WTC11 (cell line): ENCODE results near the gene DMD. TPM values are rescaled to one million over a fixed set of nuclear protein-coding genes. Genes with fewer than 3 reads are reported as not detected.
"Not testable (repeated sequence)": the region's sequence is repeated elsewhere in the genome, so short reads cannot be mapped to it uniquely, and the experiment has no call there.

Experiments used
- ATAC-seq: fragments of 200-7000 bp; cut with Tn5 transposase; 2 replicates; pipeline ENCODE4 v1.10.0; 2021; ENCODE audit warnings: mild to moderate bottlenecking, moderate library complexity
- CTCF ChIA-PET: fragments of 300-600 bp; sonication (Branson Sonifier 250); formaldehyde crosslinking; loops from one replicate; lab custom pipeline; 2021; ENCODE audit warnings: antibody characterized with exemption; lab: Charles Lee
- POLR2A ChIA-PET: fragments of 350-600 bp; sonication (Branson Sonifier 250); formaldehyde crosslinking; loops from one replicate; lab custom pipeline; 2021; ENCODE audit warnings: antibody characterized with exemption; lab: Charles Lee
- DNase-seq: peaks from one replicate; pipeline ENCODE4 v3.0.0; 2021; ENCODE audit warnings: low spot score
- H3K27ac Mint-ChIP-seq: 2 replicates; pipeline ENCODE4 v1.8.0; 2021; ENCODE audit warnings: mixed read lengths
- H3K27me3 Mint-ChIP-seq: 2 replicates; pipeline ENCODE4 v1.8.0; 2021; ENCODE audit warnings: low read depth, mild to moderate bottlenecking, moderate library complexity, mixed read lengths
- H3K36me3 Mint-ChIP-seq: 2 replicates; pipeline ENCODE4 v1.8.0; 2021; ENCODE audit warnings: mixed read lengths
- H3K4me1 Mint-ChIP-seq: 2 replicates; pipeline ENCODE4 v1.8.0; 2022; ENCODE audit warnings: mixed read lengths
- H3K4me3 Mint-ChIP-seq: 2 replicates; pipeline ENCODE4 v1.8.0; 2021; ENCODE audit warnings: mild to moderate bottlenecking, moderate library complexity, mixed read lengths
- H3K9me3 Mint-ChIP-seq: 2 replicates; pipeline ENCODE4 v1.8.0; 2021; ENCODE audit warnings: mixed read lengths
- FOXP1 ChIP-seq: sonication (generic); formaldehyde crosslinking; IDR thresholded peaks from 2 replicates; pipeline ENCODE4 v1.8.0; 2022; ENCODE audit warnings: missing genetic modification reagents, mild to moderate bottlenecking, moderate library complexity, borderline replicate concordance
- FOXP4 ChIP-seq: sonication (generic); formaldehyde crosslinking; IDR thresholded peaks from 2 replicates; pipeline ENCODE4 v1.8.0; 2022; ENCODE audit warnings: mild to moderate bottlenecking, missing genetic modification reagents
- JAZF1 ChIP-seq: fragments of 250-450 bp; sonication (Bioruptor Pico); IDR thresholded peaks from 2 replicates; pipeline ENCODE4 v1.9.0; 2021; ENCODE audit warnings: moderate library complexity, mild to moderate bottlenecking, inconsistent platforms
- NFE2L1 ChIP-seq: sonication (generic); formaldehyde crosslinking; IDR thresholded peaks from 2 replicates; pipeline ENCODE4 v1.8.1; 2023; ENCODE audit warnings: missing genetic modification reagents
- NR1H2 ChIP-seq: sonication (generic); formaldehyde crosslinking; IDR thresholded peaks from 2 replicates; pipeline ENCODE4 v1.9.0; 2021; ENCODE audit warnings: mild to moderate bottlenecking, moderate library complexity, missing genetic modification reagents
- RORB ChIP-seq: fragments of 250-450 bp; sonication (Bioruptor Pico); IDR thresholded peaks from 2 replicates; pipeline ENCODE4 v1.9.0; 2021; ENCODE audit warnings: mild to moderate bottlenecking
- SMAD4 ChIP-seq: sonication (generic); formaldehyde crosslinking; IDR thresholded peaks from 2 replicates; pipeline ENCODE4 v1.8.0; 2022; ENCODE audit warnings: mild to moderate bottlenecking, missing genetic modification reagents
- STAT6 ChIP-seq: sonication (generic); formaldehyde crosslinking; conservative IDR thresholded peaks from 2 replicates; pipeline ENCODE4 v1.8.1; 2023; ENCODE audit warnings: mild to moderate bottlenecking, low read depth, missing genetic modification reagents, moderate library complexity
- USF2 ChIP-seq: sonication (generic); formaldehyde crosslinking; IDR thresholded peaks from 2 replicates; pipeline ENCODE4 v1.8.1; 2023; ENCODE audit warnings: mild to moderate bottlenecking, missing genetic modification reagents, moderate library complexity
- ZBTB43 ChIP-seq: sonication (generic); formaldehyde crosslinking; IDR thresholded peaks from 2 replicates; pipeline ENCODE4 v1.8.1; 2023; ENCODE audit warnings: mild to moderate bottlenecking, missing genetic modification reagents
- ZNF396 ChIP-seq: fragments of 250-450 bp; sonication (Bioruptor Pico); IDR thresholded peaks from 2 replicates; pipeline ENCODE4 v1.8.0; 2021; ENCODE audit warnings: mild to moderate bottlenecking, moderate library complexity, borderline replicate concordance
- total RNA-seq: library from RNA; stranded (reverse); gene quantifications from 3 replicates; pipeline ENCODE4 v1.2.3, GENCODE V29; 2021

DMD gene
- total RNA-seq, 1 experiment from 2014 or later, result 9.1 TPM

GRCh38 chrX:31384471-31384870 lies 1826.9 kb downstream of the DMD start:
- TF ChIP-seq USF2 (CRISPR knock-in tag) (no peak), ZNF396 (CRISPR knock-in tag) (no peak)
- Mint-ChIP-seq H3K4me3 (no peak overlapping the region), H3K4me1 (peaks cover 11% of the 10 kb centered on the region), H3K36me3 (no peaks in the 10 kb centered on the region), H3K9me3 (no peaks in the 10 kb centered on the region), H3K27ac (no peak overlapping the region), H3K27me3 (no peaks in the 10 kb centered on the region)
- no peak for DNase-seq
- ATAC-seq, result no peak
- ChIA-PET POLR2A (no interaction called here), CTCF (no interaction called here)

GRCh38 chrX:31383991-31384390 lies 1827.4 kb downstream of the DMD start:
- ATAC-seq (no peak), DNase-seq (no peak)
- CTCF ChIA-PET, result no interaction called here
- peaks cover 13% of the 10 kb centered on the region for H3K4me1 Mint-ChIP-seq
- H3K36me3 Mint-ChIP-seq, result no peaks in the 10 kb centered on the region
- H3K9me3 Mint-ChIP-seq, result no peaks in the 10 kb centered on the region
- no peaks in the 10 kb centered on the region for H3K27me3 Mint-ChIP-seq
- H3K4me3 Mint-ChIP-seq, result no peak overlapping the region
- TF ChIP-seq RORB (no peak), FOXP1 (no peak), SMAD4 (CRISPR knock-in tag) (no peak), NR1H2 (no peak), ZBTB43 (CRISPR knock-in tag) (no peak), FOXP4 (CRISPR knock-in tag) (no peak), JAZF1 (CRISPR knock-in tag) (no peak), STAT6 (CRISPR knock-in tag) (no peak), NFE2L1 (CRISPR knock-in tag) (no peak)
- H3K27ac Mint-ChIP-seq, result no peak overlapping the region
- POLR2A ChIA-PET, result no interaction called here

GRCh38 chrX:31378973-31379372 lies 1832.4 kb downstream of the DMD start:
- H3K27me3 Mint-ChIP-seq, H3K27ac Mint-ChIP-seq, DNase-seq, H3K4me3 Mint-ChIP-seq, H3K36me3 Mint-ChIP-seq, POLR2A ChIA-PET, CTCF ChIA-PET, ATAC-seq, H3K9me3 Mint-ChIP-seq: not testable (repeated sequence)
- peaks cover 38% of the 10 kb centered on the region for H3K4me1 Mint-ChIP-seq

- DNase-seq, POLR2A ChIA-PET, ATAC-seq, CTCF ChIA-PET, H3K27ac Mint-ChIP-seq, H3K9me3 Mint-ChIP-seq, H3K27me3 Mint-ChIP-seq, H3K36me3 Mint-ChIP-seq, H3K4me3 Mint-ChIP-seq: not testable (repeated sequence)
- H3K4me1 Mint-ChIP-seq, result peaks cover 33% of the 10 kb centered on the region
Measured at GRCh38 chrX:31377821-31378220, 1833.5 kb downstream of the DMD start.
